HG02852 (cell line): ENCODE results near the gene CLCN1.

Experiments
- ATAC-seq: cut with Tn5 transposase; IDR thresholded peaks from one replicate; pipeline ENCODE4 v1.9.1; 2021; ENCODE audit warnings: mild to moderate bottlenecking, moderate library complexity; ENCODE audit not compliant: unreplicated experiment

Gene CLCN1

GRCh38 chr7:143331179-143331801 is 15.4 kb downstream of the CLCN1 start:
- no peak for ATAC-seq

GRCh38 chr7:143334244-143334643 is 18.3 kb downstream of the CLCN1 start:
- no peak for ATAC-seq

- ATAC-seq = no peak
These were observed 21.3 kb downstream of the CLCN1 start for GRCh38 chr7:143337216-143337615.

- ATAC-seq = no peak
These were observed 25.9 kb downstream of the CLCN1 start for GRCh38 chr7:143341842-143342241.

GRCh38 chr7:143343596-143343995 is 27.7 kb downstream of the CLCN1 start:
- no peak for ATAC-seq

GRCh38 chr7:143345428-143345900 is 29.6 kb downstream of the CLCN1 start:
- no peak for ATAC-seq

DNA sequence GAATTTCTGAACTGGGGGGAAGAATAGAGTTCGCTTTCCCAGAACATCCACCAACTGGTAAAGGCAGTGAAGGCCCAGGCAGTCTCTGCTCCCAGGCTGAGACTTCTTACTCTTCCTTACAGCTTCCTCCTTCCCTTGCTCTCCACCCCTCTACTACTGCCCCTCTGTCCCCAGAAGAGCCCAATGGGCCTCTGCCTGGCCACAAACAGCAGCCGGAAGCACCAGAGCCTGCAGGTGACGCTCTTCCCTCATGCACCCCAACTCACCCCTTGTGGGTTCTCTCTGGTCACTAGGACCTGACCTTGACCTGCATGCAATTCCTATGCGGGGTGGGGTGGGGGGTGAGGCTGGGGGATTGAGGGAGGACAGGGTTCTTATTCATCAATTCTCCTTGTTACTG is 30.1 kb downstream of the CLCN1 start:
- ATAC-seq = no peak

DNA sequence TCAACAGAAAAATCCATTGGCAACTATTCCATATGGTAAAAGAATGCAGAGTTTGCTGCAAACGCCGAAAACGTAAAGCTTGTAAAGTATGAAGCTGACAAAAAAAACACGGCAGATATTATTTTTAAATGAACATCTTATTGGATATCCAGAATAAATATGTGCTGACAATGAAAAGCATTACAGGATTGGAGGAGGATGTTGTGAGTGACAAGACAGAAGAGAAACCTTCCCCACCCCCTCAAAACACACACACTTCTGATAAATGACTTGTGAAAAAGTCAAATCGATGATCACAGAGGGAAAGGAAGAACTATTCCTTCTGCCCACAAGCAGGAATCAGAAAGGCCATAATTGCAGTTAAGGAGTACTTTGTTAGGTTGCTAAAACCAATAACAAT is 32.0 kb downstream of the CLCN1 start:
- ATAC-seq = no peak

- no peak for ATAC-seq
These were observed 35.1 kb downstream of the CLCN1 start for GRCh38 chr7:143351060-143351459.

- ATAC-seq = no peak
These were observed 35.7 kb downstream of the CLCN1 start for GRCh38 chr7:143351574-143351973.

DNA sequence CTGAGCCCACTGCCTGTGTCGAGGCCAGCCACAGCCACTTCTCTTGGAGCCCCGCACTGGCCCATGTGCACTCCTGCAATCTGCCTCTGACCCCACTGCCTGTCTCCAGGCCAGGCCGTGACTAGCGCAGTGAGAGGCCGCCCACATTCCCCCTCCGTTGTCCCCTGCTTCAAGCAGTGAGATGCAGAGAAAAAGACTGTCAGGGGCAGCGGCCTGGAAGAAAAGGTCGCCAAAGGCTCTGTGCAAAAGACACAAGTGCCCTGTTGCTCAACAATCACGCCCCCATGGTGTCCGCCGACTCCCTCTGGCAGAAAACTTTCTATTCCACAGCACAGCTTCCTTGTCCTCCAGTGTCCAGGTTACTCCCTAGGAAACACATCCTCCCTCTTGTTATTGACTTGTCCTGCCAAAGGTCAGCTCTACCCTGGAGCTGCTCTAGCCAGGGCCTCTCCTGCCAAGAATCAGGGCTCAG is 36.7 kb downstream of the CLCN1 start:
- no peak for ATAC-seq

GRCh38 chr7:143354376-143354775 is 38.5 kb downstream of the CLCN1 start:
- ATAC-seq = no peak

- no peak for ATAC-seq
These were observed 39.1 kb downstream of the CLCN1 start for GRCh38 chr7:143354965-143355364.

DNA sequence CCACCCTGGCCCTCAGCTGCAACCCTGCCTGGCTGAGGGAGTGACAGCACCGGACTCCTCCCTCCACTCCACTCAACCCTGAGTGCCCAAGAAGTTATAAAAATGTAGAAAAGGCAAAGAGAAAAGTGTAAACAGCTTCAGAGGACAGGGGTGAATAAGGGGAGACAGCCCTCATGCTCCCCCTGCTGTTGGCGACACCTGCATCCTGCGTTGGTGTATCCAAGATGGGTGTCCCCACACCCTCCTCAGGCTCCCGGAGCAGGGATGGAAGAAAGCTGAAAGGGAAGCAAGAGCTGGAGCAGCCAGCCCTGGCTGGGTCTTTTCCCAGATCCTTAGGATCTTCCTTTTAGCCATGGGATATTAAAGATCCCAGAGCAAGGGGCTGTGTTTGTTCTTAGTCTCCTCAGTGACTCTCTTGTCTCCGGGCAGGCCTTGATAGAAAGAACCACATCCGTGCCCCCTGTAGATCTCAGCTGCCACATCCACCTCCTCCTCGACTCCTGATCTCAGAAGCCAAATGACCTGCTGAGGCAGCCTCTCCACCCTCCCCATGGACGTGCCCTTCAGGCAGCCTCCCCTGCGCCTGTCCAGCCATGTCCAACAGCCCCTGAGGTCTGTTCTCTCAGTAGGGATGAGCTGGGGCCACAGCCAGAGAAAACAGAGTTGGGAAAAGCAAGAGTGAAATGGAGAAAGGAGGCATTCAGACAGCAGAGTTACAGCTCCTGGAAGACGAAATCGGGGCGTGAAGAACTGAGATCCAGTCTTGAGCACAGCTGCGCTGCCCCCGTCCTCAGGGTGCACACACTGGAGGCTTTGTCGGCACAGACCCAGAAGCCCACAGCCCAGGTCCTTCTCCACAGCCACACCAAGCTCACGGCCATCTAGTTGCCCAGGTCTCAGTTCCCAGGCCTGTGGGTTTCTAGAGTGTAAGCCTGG is 39.8 kb downstream of the CLCN1 start:
- ATAC-seq = no peak

DNA sequence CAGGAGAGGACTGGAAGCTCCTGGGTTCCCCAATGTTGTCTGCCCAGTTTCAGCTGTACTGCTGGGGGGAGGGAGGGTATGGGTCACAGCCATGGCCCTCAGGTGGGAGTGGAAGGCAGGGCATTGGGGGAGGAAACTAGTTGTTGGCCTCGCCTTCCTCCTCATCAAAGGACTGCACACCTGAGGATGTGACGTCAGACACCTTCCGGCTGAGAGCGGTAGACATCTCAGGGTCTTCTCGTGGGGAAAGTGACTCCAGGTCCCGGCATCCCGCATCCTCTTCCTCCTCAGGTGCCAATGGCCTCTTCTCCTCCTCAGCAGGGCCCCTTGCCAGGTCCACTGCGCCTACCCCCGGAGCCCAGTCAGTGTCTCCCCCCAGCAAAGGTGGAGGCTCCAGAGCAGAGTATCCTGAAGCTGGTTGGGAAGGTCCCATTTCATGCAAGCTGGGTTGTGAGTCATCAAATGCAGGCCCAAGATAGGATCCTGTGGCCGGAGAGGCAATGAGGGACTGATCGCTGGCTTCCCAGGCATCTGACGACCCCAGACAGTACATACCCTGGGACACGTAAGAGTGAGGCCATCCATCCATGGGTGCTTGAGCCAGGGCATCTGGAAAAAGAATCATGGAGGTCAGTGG is 40.6 kb downstream of the CLCN1 start:
- no peak for ATAC-seq

GRCh38 chr7:143358626-143359025 is 42.7 kb downstream of the CLCN1 start:
- ATAC-seq = no peak

DNA sequence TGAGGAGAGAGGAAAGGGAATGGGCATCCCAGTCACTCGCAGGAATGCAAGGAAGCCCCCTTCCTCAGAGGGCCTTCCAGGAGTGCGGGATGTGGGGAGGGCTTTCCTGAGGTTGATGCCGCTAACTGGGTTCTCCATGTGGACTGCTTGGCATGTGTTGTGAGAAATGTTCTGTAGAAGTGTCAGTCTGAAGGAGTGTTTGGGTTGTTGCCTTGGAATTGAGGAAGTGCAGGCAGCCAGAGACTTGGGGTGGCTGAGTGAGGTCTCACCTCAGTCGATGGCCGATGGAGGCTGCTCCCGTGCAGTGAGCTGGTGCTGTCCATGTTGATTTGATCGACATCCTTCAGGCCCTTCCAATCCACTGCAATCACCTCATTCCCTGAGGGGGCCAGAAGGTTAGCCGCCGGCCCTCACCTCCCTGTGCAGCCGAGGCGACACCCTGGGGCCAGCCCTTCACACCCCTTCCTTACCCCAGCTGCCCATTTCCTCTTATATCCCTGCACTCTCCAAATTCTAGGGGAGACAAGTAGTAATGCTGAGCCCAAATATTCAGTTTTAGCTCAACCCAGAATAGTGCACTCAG is 44.0 kb downstream of the CLCN1 start:
- ATAC-seq = no peak

DNA sequence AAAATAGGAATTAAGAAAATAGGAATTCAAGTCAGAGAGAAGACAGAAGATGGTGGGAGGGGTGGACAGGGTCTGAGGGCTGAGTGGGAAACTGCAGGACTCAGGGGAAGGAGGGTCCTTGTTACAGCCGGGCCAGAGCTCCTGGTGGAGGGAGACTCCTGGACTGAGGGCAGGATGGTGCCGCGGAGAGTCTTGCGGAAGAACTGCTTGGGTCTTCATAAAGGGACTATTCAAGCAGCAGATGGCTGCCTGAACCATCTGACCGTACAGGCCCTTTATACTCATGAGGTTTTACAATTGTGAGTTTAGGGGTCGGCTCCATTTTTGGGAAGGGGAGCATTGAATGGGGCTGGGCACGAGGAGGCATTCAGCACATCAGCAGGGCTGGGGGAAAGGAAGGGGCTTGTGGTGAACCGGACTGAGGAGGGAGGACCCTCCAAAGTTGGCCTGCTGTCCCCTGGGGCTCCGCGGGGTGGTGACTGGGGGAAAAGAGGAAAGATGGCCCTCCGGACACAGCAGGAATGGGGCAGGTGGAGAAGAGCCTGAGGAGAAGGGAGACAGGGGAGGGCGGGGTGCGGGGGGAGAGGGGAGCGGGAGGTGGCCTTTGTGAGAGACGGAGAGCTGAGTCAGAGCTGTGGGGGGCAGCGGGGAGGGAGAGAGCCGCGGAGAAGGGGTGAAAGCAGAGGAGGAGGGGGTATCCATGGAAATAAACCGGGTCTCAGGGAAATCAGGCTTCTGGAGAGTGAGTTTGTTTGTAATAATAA is 45.1 kb downstream of the CLCN1 start:
- ATAC-seq = no peak

GRCh38 chr7:143361552-143362130 is 45.7 kb downstream of the CLCN1 start:
- ATAC-seq = no peak
